Endothelial cell of umbilical vein (primary cell): ENCODE results near the gene AP5S1.

Experiments
- CTCF ChIP-seq, 2 donors: IDR thresholded peaks; 1 replicate in 1 of 2; 2 replicates in 1 of 2; pipeline ENCODE4 v1.5.1; 2011; ENCODE audit warnings: low read length in 2 of 2, mild to moderate bottlenecking in 2 of 2, moderate library complexity in 2 of 2, control low read depth in 1 of 2, inconsistent platforms in 1 of 2, low read depth in 1 of 2; ENCODE audit not compliant: insufficient read depth in 1 of 2; ENCODE audit errors: extremely low read depth in 1 of 2
- EZH2 ChIP-seq: IDR thresholded peaks from 2 replicates; pipeline ENCODE4 v1.6.1; 2012; ENCODE audit warnings: borderline replicate concordance, low read depth, mild to moderate bottlenecking, moderate library complexity, low read length, inconsistent platforms; ENCODE audit not compliant: severe bottlenecking
- POLR2A ChIP-seq: IDR thresholded peaks from 2 replicates; pipeline ENCODE4 v1.6.1; 2012; ENCODE audit warnings: low read depth, mild to moderate bottlenecking, control low read depth, low read length
- POLR2AphosphoS5 ChIP-seq: IDR thresholded peaks from 2 replicates; pipeline ENCODE4 v1.6.1; 2012; ENCODE audit warnings: low read depth, mild to moderate bottlenecking, control low read depth, low read length, moderate library complexity; ENCODE audit not compliant: insufficient read depth

- no peak for TF ChIP-seq CTCF (IDR thresholded peaks at IDR 0.05; ENCODE audit: extremely low read depth in 1 of 2, insufficient read depth in 1 of 2, low read depth in 1 of 2, low read length in 2 of 2)
- no peak for TF ChIP-seq EZH2
- no peak for TF ChIP-seq POLR2A
- TF ChIP-seq POLR2AphosphoS5: no peak
These were observed 22.6 kb upstream of the AP5S1 start for GRCh38 chr20:3797592-3798372.
